ENCODE measurements around the gene AASS.
A peak's percentile ranks its signal among the peaks of the same experiment; 100 is the strongest.
"Not testable (repeated sequence)": the region's sequence is repeated elsewhere in the genome, so short reads cannot be mapped to it uniquely, and the experiment has no call there.

AASS gene

GRCh38 chr7:122143751-122144711, at the start of gene AASS:
AASS (minus strand) TSS chr7:122144249; CDS start chr7:122133726, 10,523 bp downstream.
- DNase-seq (ENCODE audit: low read depth) = peak; percentile 97

DNA sequence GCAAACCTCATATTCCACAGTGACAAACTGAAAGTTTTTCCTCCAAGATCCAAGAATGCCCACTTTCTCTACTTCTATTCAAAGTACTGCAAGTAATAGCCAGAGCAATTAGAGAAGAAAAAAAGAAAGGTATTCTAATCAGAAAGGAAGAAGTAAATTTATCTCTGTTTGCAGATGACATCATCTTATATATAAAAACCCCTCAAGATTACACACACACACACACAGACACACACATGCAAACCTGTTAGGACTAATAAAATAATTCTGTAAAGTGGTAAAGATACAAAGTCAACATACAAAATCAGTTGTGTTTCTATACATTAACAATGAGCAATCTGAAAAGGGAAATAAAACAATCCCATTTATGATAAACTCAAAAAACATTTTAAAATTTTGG, 44.7 kb upstream of the AASS start:
- no peak for DNase-seq (ENCODE audit: low read depth)

DNA sequence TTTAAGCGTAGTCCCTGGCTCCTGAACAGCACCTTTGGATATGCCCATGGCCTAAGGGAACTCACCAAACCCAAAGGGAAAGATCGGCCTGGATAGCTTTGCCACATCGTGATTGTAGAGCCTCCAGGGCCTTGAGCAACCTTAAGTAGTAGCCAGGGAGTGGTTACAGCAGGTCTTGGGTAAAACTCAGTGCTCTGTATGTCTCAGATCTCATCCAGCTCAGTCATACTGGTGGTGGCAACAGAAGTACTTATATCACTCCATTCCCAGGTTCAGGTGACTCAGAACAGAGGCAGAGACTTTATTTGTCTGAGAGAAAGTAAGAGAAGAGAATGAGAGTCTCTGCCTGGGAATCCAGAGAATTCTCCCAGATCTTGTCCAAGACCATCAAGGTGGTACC, 39.1 kb upstream of the AASS start:
- no peak for DNase-seq (ENCODE audit: low read depth)

DNA sequence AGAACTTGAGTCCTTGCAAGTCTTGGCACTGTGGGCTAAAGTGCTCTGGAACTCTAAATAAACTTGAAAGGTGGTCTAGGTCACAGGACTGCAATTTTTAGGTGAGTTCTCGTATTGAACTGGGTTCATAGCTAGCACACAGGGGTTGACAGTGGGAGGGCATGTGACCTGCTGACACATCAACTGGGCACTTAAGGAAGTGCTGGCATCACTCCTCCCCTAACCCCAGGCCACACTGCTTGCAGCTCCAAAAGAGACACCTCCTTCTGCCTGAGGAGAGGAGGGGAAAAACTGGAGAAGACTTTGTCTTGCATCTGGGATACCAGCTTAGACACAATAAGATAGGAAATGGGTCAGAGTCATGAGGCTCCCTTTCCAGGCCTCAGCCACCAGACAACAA, 38.0 kb upstream of the AASS start:
- DNase-seq (ENCODE audit: low read depth) = no peak

DNA sequence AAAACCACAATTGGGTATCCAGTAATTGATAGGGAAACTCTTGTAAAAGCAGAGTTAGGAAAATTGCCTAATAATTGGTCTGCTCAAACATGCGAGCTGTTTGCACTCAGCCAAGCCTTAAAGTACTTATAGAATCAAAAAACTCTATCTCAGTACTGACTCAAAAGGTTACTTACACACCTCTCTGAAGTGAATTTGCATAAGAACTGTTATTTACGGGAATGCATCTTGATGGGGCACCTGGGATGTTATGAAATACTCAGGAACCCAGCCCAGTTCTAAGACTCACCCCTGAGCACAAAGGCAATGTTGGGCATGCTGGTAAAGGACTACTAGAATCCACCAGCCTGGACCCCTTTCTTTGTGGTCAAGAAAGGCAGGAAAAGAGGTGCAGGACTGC, 28.1 kb upstream of the AASS start:
- not testable (repeated sequence) for DNase-seq (ENCODE audit: low read depth)

GRCh38 chr7:122166740-122167139, 22.7 kb upstream of the AASS start:
- DNase-seq (ENCODE audit: low read depth) = peak; percentile 5

GRCh38 chr7:122166275-122166674, 22.2 kb upstream of the AASS start:
- no peak for DNase-seq (ENCODE audit: low read depth)

DNA sequence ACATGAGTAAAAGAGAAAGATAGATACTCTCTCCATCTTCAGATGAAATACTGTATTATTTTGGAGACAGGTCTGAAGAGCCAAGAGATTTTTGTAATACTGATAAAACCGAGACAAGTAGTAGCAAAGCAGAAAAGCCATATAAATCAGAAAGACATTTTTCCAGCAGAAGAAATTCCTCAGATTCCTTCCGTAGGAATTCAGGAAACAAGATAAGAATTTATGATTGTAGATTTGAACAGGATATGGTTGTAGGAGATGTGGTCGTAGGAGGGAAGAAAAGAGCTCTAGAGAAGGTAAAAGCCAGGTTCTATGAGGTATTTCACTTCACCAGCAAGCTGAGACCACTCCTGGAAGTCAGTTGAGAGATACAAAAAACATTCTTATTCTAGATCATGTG, 17.6 kb upstream of the AASS start:
- DNase-seq (ENCODE audit: low read depth) = no peak

DNA sequence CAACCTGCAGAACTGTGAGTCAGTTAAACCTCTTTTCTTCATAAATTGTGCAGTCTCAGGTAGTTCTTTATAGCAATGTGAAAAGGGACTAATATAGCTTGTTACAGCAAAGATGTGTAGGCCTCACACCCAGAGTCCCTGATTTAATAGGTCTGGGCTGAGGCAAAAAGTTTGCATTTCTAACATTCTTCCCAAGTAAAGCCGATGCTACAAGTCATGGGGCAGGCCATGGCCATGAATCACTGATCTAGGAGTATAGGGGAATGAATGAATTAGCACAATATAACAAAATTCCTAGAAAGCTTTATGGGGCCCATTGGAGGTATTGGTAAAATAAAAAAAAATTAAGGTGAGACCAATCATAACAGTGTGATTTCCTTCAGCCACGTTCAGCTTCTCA, 11.5 kb upstream of the AASS start:
- DNase-seq (ENCODE audit: low read depth) = no peak

DNA sequence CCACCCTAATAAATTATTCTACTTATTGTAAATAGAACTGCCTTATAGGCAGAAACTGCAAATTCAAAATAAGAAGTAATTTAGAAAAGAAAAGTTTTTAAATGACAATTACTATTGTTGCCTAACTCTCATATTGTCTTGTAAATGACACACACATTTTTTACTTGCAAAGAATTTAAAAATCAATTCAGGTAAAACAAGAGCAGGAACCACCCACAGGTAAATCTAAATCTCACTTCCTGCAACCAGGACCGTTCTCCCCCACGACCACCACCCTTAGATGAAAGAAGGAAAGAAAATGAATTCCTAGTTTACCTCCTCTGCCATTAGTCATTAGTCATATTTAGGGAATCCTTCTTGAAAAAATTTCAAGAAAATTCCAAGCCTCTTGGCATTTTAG, 4.8 kb upstream of the AASS start:
- no peak for DNase-seq (ENCODE audit: low read depth)

DNA sequence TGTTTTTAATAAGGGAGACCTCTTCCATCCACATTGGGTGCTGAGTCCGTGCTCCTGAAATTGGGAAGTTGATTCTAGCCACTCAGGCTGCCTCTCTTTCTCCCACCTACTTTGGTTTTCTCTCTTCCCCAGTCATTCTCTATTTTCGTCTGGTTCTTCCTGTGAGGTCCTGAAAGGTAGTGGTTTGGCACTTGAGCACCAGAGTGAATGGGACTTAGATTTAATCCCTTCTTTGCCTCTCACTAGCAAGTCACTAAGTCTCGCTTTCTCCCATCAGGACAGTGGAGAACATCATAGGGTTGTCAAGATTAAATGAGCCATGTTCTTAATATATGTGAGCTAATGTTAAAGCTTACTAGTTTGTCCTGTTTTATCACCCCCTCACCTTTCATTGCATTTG, 4.0 kb upstream of the AASS start:
- DNase-seq (ENCODE audit: low read depth) = no peak

DNA sequence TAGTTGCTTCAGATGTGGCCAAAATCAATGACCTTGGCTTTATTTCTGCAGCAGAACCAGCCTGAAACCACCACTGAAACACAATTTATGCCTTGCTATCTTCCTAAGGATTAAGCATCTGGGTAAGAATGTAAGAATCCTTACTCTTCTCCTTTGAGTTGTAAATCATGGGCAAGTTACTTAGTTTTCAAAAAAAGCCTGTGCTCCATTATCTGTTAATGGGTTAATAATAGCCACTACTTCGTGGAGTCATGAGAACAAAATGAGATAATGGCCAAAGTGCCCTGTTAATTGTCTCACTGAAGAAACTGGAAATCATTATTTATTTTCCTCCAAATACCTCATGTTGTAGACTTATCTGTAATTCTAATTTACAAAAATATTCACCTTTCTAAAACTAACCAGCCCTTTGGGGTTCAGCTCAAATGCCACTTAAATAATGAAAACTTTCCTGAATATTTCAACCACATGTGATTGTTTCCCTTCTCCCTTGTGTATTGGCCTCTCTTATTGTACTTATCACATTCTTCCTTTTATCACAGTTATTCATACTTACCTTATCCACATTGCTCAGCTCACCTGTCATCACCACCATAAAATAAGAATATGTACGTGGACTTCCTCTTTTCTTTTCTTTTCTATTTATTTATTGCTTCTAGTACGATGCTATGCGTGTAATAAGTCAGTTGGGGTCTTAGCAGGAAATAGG, 2.0 kb upstream of the AASS start:
- no peak for DNase-seq (ENCODE audit: low read depth)

DNA sequence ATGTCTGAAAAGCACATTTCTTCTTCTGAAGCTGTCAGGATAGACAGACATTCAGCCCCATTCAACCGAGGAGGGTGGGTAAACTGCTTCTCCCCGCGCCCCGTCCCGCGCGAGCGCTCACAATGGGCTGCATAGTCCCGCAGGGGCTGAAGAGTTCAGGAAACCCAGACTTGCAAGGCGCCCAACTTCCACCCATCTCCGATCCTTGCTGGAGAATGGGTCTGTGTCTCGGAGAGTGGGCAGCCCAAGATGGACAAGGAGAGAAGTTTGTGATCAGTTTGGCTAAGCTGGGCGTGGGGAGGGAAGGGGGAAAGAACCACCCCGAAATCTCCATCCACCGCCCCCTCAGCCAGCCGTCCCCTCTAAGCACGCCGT, 686 bp downstream of the AASS start:
- no peak for DNase-seq (ENCODE audit: low read depth)

- no peak for DNase-seq (ENCODE audit: low read depth)
Measured at GRCh38 chr7:122140918-122141317, 3.1 kb downstream of the AASS start.

GRCh38 chr7:122137251-122138077, 6.6 kb downstream of the AASS start:
- peak; percentile 52 for DNase-seq (ENCODE audit: low read depth)

GRCh38 chr7:122136639-122137245, 7.3 kb downstream of the AASS start:
- DNase-seq (ENCODE audit: low read depth) = no peak

DNA sequence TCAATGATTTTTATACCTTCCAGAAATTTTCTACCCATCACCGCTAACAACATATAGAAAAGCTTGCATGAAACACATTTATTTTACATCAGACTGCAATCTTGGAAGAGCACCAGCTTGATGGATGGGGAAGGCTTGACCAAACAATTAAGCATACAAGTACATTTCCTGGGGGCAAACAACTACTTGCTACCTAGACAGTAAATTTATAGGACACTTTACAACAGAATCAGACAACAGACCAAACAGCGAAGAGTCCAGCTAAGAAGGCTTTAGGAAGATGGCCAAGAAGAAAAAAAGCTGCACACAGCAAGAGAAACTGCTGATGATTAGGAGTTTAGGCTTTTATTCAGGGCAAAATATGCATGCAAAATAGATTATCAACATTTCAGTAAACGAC, 8.0 kb downstream of the AASS start:
- DNase-seq (ENCODE audit: low read depth) = no peak

DNA sequence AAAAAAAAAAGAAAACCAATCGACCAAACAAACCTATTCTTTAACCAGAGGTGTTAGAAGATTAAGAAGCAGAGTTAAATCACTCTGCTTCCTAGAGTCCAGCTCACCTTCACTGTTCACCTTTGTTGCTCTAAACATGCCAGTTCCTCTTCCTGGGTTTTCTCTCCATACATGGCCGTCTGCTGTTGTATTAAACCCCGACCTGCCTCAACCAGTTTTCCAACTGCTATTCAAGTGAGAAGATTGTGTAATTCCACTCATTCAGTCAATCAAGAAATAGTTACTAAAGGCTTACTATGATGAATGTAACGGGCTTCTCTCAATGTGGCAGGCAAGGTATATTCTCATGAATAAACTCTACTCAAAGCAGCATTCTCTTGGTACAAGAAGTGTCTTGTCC, 8.8 kb downstream of the AASS start:
- no peak for DNase-seq (ENCODE audit: low read depth)

GRCh38 chr7:122134793-122135192, 9.3 kb downstream of the AASS start:
- DNase-seq (ENCODE audit: low read depth) = not testable (repeated sequence)

- no peak for DNase-seq (ENCODE audit: low read depth)
Measured at GRCh38 chr7:122133477-122133876, 10.6 kb downstream of the AASS start.

GRCh38 chr7:122132341-122132740, 11.7 kb downstream of the AASS start:
- DNase-seq (ENCODE audit: low read depth) = peak; percentile 6

GRCh38 chr7:122123746-122124145, 20.3 kb downstream of the AASS start:
- DNase-seq (ENCODE audit: low read depth) = no peak

Measured in fibroblast of gingiva (primary cell).